MM.1S (cell line): ENCODE results near the gene KIAA1755.

Experiments used
- DNase-seq: peaks from one replicate; pipeline ENCODE4 v3.0.0-alpha.2; 2015
- H2AFZ ChIP-seq: fragments of 300-600 bp; sonication (generic); 2 replicates; pipeline ENCODE4 v1.6.0; 2016; ENCODE audit warnings: antibody characterized with exemption, low read length
- H3F3A ChIP-seq: fragments of 300-600 bp; sonication (generic); 2 replicates; pipeline ENCODE4 v1.6.1; 2016; ENCODE audit warnings: mild to moderate bottlenecking, antibody characterized with exemption, low read length, moderate library complexity, mixed read lengths; ENCODE audit not compliant: insufficient read depth
- H3K27ac ChIP-seq: fragments of 300-600 bp; sonication (generic); 2 replicates; pipeline ENCODE4 v1.5.1; 2016; ENCODE audit warnings: mild to moderate bottlenecking, low read length
- H3K27me3 ChIP-seq: fragments of 300-600 bp; sonication (generic); replicated peaks from 2 replicates; pipeline ENCODE4 v1.6.0; 2016; ENCODE audit warnings: low read length; ENCODE audit not compliant: insufficient read depth
- H3K36me3 ChIP-seq: fragments of 300-600 bp; sonication (generic); replicated peaks from 2 replicates; pipeline ENCODE4 v1.6.1; 2016; ENCODE audit warnings: mild to moderate bottlenecking, low read length, mixed read lengths; ENCODE audit not compliant: insufficient read depth
- H3K4me1 ChIP-seq: fragments of 300-600 bp; sonication (generic); 2 replicates; pipeline ENCODE4 v1.6.1; 2016; ENCODE audit warnings: low read length, mixed read lengths
- H3K4me2 ChIP-seq: fragments of 300-600 bp; sonication (generic); 2 replicates; pipeline ENCODE4 v1.6.0; 2016; ENCODE audit warnings: low read depth, low read length
- H3K4me3 ChIP-seq: fragments of 300-600 bp; sonication (generic); 2 replicates; pipeline ENCODE4 v1.5.1; 2016; ENCODE audit warnings: low read length, mixed read lengths
- H3K79me2 ChIP-seq: fragments of 300-600 bp; sonication (generic); 2 replicates; pipeline ENCODE4 v1.6.1; 2016; ENCODE audit warnings: mixed run types, low read length, mixed read lengths
- H3K9ac ChIP-seq: fragments of 300-600 bp; sonication (generic); 2 replicates; pipeline ENCODE4 v1.6.1; 2016; ENCODE audit warnings: low read length, mixed read lengths
- H3K9me2 ChIP-seq: fragments of 300-600 bp; sonication (generic); replicated peaks from 2 replicates; pipeline ENCODE4 v1.6.1; 2016; ENCODE audit warnings: mild to moderate bottlenecking, low read length, mixed read lengths; ENCODE audit not compliant: insufficient read depth
- H3K9me3 ChIP-seq: fragments of 300-600 bp; sonication (generic); replicated peaks from 2 replicates; pipeline ENCODE4 v1.6.1; 2016; ENCODE audit warnings: mild to moderate bottlenecking, low read length, mixed read lengths; ENCODE audit not compliant: insufficient read depth
- H4K20me1 ChIP-seq: fragments of 300-600 bp; sonication (generic); 2 replicates; pipeline ENCODE4 v1.6.1; 2016; ENCODE audit warnings: mild to moderate bottlenecking, low read length, moderate library complexity, mixed read lengths; ENCODE audit not compliant: insufficient read depth
- CTCF ChIP-seq: fragments of 300-600 bp; sonication (generic); IDR thresholded peaks from 2 replicates; pipeline ENCODE4 v1.5.1; 2016; ENCODE audit warnings: antibody characterized with exemption, low read length, mixed read lengths
- EZH2 ChIP-seq: fragments of 300-600 bp; sonication (generic); optimal IDR thresholded peaks from 2 replicates; pipeline ENCODE3; 2017; ENCODE audit warnings: low read depth, mild to moderate bottlenecking, antibody characterized with exemption, low read length, mixed read lengths
- EZH2phosphoT487 ChIP-seq: fragments of 300-600 bp; sonication (generic); IDR thresholded peaks from 2 replicates; pipeline ENCODE4 v1.6.1; 2018; ENCODE audit warnings: antibody characterized with exemption, low read length

Gene KIAA1755

GRCh38 chr20:38239441-38239840 is 21.1 kb downstream of the KIAA1755 start:
- Histone ChIP-seq H3K27ac (no peak overlapping the region), H3K4me3 (no peak overlapping the region), H3F3A (no peaks in the 10 kb centered on the region), H2AFZ (no peak overlapping the region), H3K36me3 (no peaks in the 10 kb centered on the region), H3K9me2 (no peaks in the 10 kb centered on the region), H3K4me2 (no peak overlapping the region), H3K27me3 (no peaks in the 10 kb centered on the region; the same call in 1 of the 2 replicates), H3K4me1 (no peaks in the 10 kb centered on the region), H4K20me1 (no peaks in the 10 kb centered on the region), H3K79me2 (no peaks in the 10 kb centered on the region), H3K9ac (no peak overlapping the region), H3K9me3 (no peaks in the 10 kb centered on the region)
- TF ChIP-seq EZH2phosphoT487 (no peak), CTCF (no peak), EZH2 (no peak)
- DNase-seq, result no peak

GRCh38 chr20:38238829-38239228 is 21.7 kb downstream of the KIAA1755 start:
- no peaks in the 10 kb centered on the region for H3K36me3 ChIP-seq
- H3K9me3 ChIP-seq, result no peaks in the 10 kb centered on the region
- no peak overlapping the region for H2AFZ ChIP-seq
- no peak overlapping the region for H3K27ac ChIP-seq
- no peaks in the 10 kb centered on the region for H4K20me1 ChIP-seq
- no peaks in the 10 kb centered on the region for H3K4me1 ChIP-seq
- H3K79me2 ChIP-seq, result no peaks in the 10 kb centered on the region
- no peak overlapping the region for H3K4me2 ChIP-seq
- DNase-seq, result no peak
- H3K27me3 ChIP-seq, result no peaks in the 10 kb centered on the region; the same call in 1 of the 2 replicates
- H3K9ac ChIP-seq, result no peak overlapping the region
- no peaks in the 10 kb centered on the region for H3F3A ChIP-seq
- no peak overlapping the region for H3K4me3 ChIP-seq
- TF ChIP-seq CTCF (no peak), EZH2phosphoT487 (no peak), EZH2 (no peak)
- no peaks in the 10 kb centered on the region for H3K9me2 ChIP-seq

- Histone ChIP-seq H2AFZ (no peak overlapping the region), H3K27ac (no peak overlapping the region), H3K27me3 (no peaks in the 10 kb centered on the region; the same call in 1 of the 2 replicates), H3K9me3 (no peaks in the 10 kb centered on the region), H3K9me2 (no peaks in the 10 kb centered on the region), H4K20me1 (no peaks in the 10 kb centered on the region), H3K4me1 (no peaks in the 10 kb centered on the region), H3K4me3 (no peak overlapping the region), H3K79me2 (no peaks in the 10 kb centered on the region), H3K36me3 (no peaks in the 10 kb centered on the region), H3K9ac (no peak overlapping the region), H3K4me2 (no peak overlapping the region), H3F3A (no peaks in the 10 kb centered on the region)
- no peak for DNase-seq
- TF ChIP-seq CTCF (no peak), EZH2 (no peak), EZH2phosphoT487 (no peak)
Observed at GRCh38 chr20:38237381-38237780, 23.2 kb downstream of the KIAA1755 start.
